Endothelial cell of umbilical vein (primary cell): ENCODE data around the gene CD48.

Experiments used
- CTCF ChIP-seq, 2 donors: IDR thresholded peaks; 1 replicate in 1 of 2; 2 replicates in 1 of 2; pipeline ENCODE4 v1.5.1; 2011; ENCODE audit warnings: low read length in 2 of 2, mild to moderate bottlenecking in 2 of 2, moderate library complexity in 2 of 2, control low read depth in 1 of 2, inconsistent platforms in 1 of 2, low read depth in 1 of 2; ENCODE audit not compliant: insufficient read depth in 1 of 2; ENCODE audit errors: extremely low read depth in 1 of 2
- EZH2 ChIP-seq: IDR thresholded peaks from 2 replicates; pipeline ENCODE4 v1.6.1; 2012; ENCODE audit warnings: borderline replicate concordance, low read depth, mild to moderate bottlenecking, moderate library complexity, low read length, inconsistent platforms; ENCODE audit not compliant: severe bottlenecking
- FOS ChIP-seq: IDR thresholded peaks from 2 replicates; pipeline ENCODE4 v1.6.1; 2011; ENCODE audit warnings: mild to moderate bottlenecking, low read length, moderate library complexity, borderline replicate concordance; ENCODE audit not compliant: insufficient read depth
- JUN ChIP-seq: IDR thresholded peaks from 2 replicates; pipeline ENCODE4 v1.6.1; 2011; ENCODE audit warnings: borderline replicate concordance, low read depth; ENCODE audit not compliant: insufficient read length, insufficient read depth
- MYC ChIP-seq: IDR thresholded peaks from one replicate; pipeline ENCODE4 v1.6.1; 2011; ENCODE audit warnings: mild to moderate bottlenecking, low read depth, low read length
- POLR2A ChIP-seq: IDR thresholded peaks from 2 replicates; pipeline ENCODE4 v1.6.1; 2012; ENCODE audit warnings: low read depth, mild to moderate bottlenecking, control low read depth, low read length
- POLR2AphosphoS5 ChIP-seq: IDR thresholded peaks from 2 replicates; pipeline ENCODE4 v1.6.1; 2012; ENCODE audit warnings: low read depth, mild to moderate bottlenecking, control low read depth, low read length, moderate library complexity; ENCODE audit not compliant: insufficient read depth
- TF ChIP-seq, protein P1 (sequence below): IDR thresholded peaks from 2 replicates; pipeline ENCODE4 v1.6.1; 2011; ENCODE audit not compliant: insufficient read depth, insufficient read length

GRCh38 chr1:160664573-160665051 is 47.0 kb downstream of the CD48 start:
- TF ChIP-seq EZH2 (no peak), CTCF (IDR thresholded peaks at IDR 0.05; ENCODE audit: extremely low read depth in 1 of 2, insufficient read depth in 1 of 2, low read depth in 1 of 2, low read length in 2 of 2) (no peak), POLR2AphosphoS5 (no peak), POLR2A (no peak), MYC (no peak), JUN (no peak), FOS (no peak)
- TF ChIP-seq, protein P1, sequence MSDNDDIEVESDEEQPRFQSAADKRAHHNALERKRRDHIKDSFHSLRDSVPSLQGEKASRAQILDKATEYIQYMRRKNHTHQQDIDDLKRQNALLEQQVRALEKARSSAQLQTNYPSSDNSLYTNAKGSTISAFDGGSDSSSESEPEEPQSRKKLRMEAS: no peak
